Measurements from ENCODE around the gene INSYN1.

- TF ChIP-seq EZH2 (IDR thresholded peaks at IDR 0.05; ENCODE audit: insufficient read depth, poor library complexity, severe bottlenecking) (no peak), EZH2phosphoT487 (IDR thresholded peaks at IDR 0.05; ENCODE audit: insufficient read depth, low read depth) (no peak)
These were observed 48.1 kb downstream of the INSYN1 start for GRCh38 chr15:73704869-73705645.
